Heart right ventricle (tissue), 16 donors: ENCODE results near the gene MUC13. TPM values are rescaled to one million over a fixed set of nuclear protein-coding genes. Genes with fewer than 3 reads are reported as not detected.
"Not testable (repeated sequence)": the region's sequence is repeated elsewhere in the genome, so short reads cannot be mapped to it uniquely, and the experiment has no call there.

ENCODE experiments used
- ATAC-seq, 8 donors: fragments of 200-7000 bp; cut with Tn5 transposase; one replicate each; pipeline ENCODE4 v1.9.1; 2020; ENCODE audit warnings: mild to moderate bottlenecking in 8 of 8, moderate library complexity in 8 of 8, moderate number of reproducible peaks in 1 of 8
- DNase-seq, 2 donors: peaks; one replicate each; pipeline ENCODE4 v3.0.0-alpha.2; 2020
- H3K27ac ChIP-seq, 10 donors: fragments of 200-600 bp; sonication (generic) in 2 of 10; one replicate each; pipeline versions ENCODE4 v1.5.0 to v1.8.0; 2020 to 2022; ENCODE audit warnings: mild to moderate bottlenecking in 3 of 10
- H3K27me3 ChIP-seq, 7 donors: fragments of 200-600 bp; one replicate each; pipeline ENCODE4 v1.8.0; 2021 to 2022; ENCODE audit warnings: mild to moderate bottlenecking in 2 of 7
- H3K36me3 ChIP-seq, 9 donors: fragments of 200-600 bp; sonication (generic) in 1 of 9; one replicate each; pipeline versions ENCODE4 v1.5.0 to v1.8.0; 2020 to 2022; ENCODE audit warnings: mild to moderate bottlenecking in 2 of 9
- H3K4me1 ChIP-seq, 9 donors: fragments of 200-600 bp; sonication (generic) in 1 of 9; one replicate each; pipeline versions ENCODE4 v1.5.0 to v1.8.0; 2020 to 2022; ENCODE audit warnings: mild to moderate bottlenecking in 4 of 9
- H3K4me3 ChIP-seq, 10 donors: fragments of 200-600 bp; sonication (generic) in 2 of 10; one replicate each; pipeline versions ENCODE4 v1.5.0 to v1.8.0; 2020 to 2022; ENCODE audit warnings: mild to moderate bottlenecking in 7 of 10, moderate library complexity in 2 of 10
- H3K9me3 ChIP-seq, 11 donors: fragments of 200-600 bp in 10 of 11; sonication (generic) in 2 of 11; one replicate each; pipeline versions ENCODE4 v1.5.0 to v1.8.0; 2013 to 2022; ENCODE audit warnings: mild to moderate bottlenecking in 2 of 11, control low read depth in 1 of 11, moderate library complexity in 1 of 11
- CTCF ChIP-seq, 9 donors: fragments of 200-600 bp; sonication (generic) in 2 of 9; IDR thresholded peaks; one replicate each; pipeline versions ENCODE4 v1.5.0 to v1.8.0; 2021 to 2022; ENCODE audit warnings: antibody characterized with exemption in 9 of 9, mild to moderate bottlenecking in 5 of 9, moderate library complexity in 1 of 9
- WGBS, 2 donors: extraction: QIAGEN DNeasy Blood & Tissue Kit; methylation state at CpG; one replicate each; pipeline ENCODE4 v1.1.7; 2013; ENCODE audit warnings: inconsistent platforms in 1 of 2; 5-methylcytosine and 5-hydroxymethylcytosine counted together
- intact Hi-C, 10 donors: fragments of 100-400 bp; cut with DNase I; formaldehyde crosslinking; loops; one replicate each; pipeline versions ENCODE4 v1.11.1 to v1.14.2; 2022
- polyA plus RNA-seq, 2 donors: library from polyadenylated mRNA; stranded (reverse); fragments of 200-250 nt; gene quantifications; one replicate each; pipeline ENCODE4 v1.2.3, GENCODE V29; 2013
- total RNA-seq, 10 donors: library from RNA; stranded (reverse); fragmentation: NEBNext Ultra II Directional in 3 of 10; extraction: Animal tissue kit (Norgen Biotek cat#: 25700) in 3 of 10; gene quantifications; one replicate each; pipeline versions ENCODE4 v1.2.1 to v1.2.4, GENCODE V29; 2021 to 2023
- donor health status: Arrhythmogenic right ventricular cardiomyopathy.
- donor health status: ischemic (EF 13 %, LVEDD 7.1; RV severe dilation, severe dysfunction).
- donor health status: healthy with polysubstance abuse.
- donor health status: DM: no; HTN: yes; CAD: no.
- donor health status: DM: no; HTN: no; CAD: no.
- donor health status: ischemic (EF 25% LVEDD 6.9; RV normal size, moderate dysfunction).
- donor health status: ischemic (EF 25% LVEDD 5.7; RV mildly dilated, moderate dysfunction).
- donor health status: healthy.
- donor health status: DM: yes; HTN: yes; CAD: no.
- donor health status: Ischemic cardiomyopathy.
- donor health status: ischemic (EF 35%, LVEDD 5.7; RV mildly dilated, moderate dysfunction).
- donor health status: nonischemic (EF 11% LVEDD 7.7; RV severe dilation, severe dysfunction).
- donor health status: DM: yes; HTN: yes; CAD: no.
- donor health status: PGD.
- donor health status: ischemic (EF 29% LVEDD 5.4; RV normal size, mild dysfunction).
- donor health status: nonischemic (EF 23%, LVEDD 6.1; RV moderate dilation, normal function).

MUC13 gene
- total and polyA plus RNA-seq, 12 donors, result 0.03 to 0.41 (median 0.37) TPM; not detected in 9

- WGBS, 2 donors, result 75% methylated on average over 5 of the region's 5 CpGs
- no peaks in the 10 kb centered on the region for H3K27me3 ChIP-seq
- H3K9me3 ChIP-seq, result peaks cover 0 to 2% (median 0%) of the 10 kb centered on the region in 11 donors
- no peak overlapping the region for H3K27ac ChIP-seq
- H3K36me3 ChIP-seq, result no peaks in the 10 kb centered on the region
- no peak for ATAC-seq
- H3K4me1 ChIP-seq, result peaks cover 0 to 32% (median 16%) of the 10 kb centered on the region in 9 donors
- no peak for TF ChIP-seq CTCF (IDR thresholded peaks at IDR 0.05)
- DNase-seq, result no peak
- intact Hi-C loops, result no loop called here
- H3K4me3 ChIP-seq, result no peak overlapping the region
Measured at GRCh38 chr3:124960698-124961097, 26.1 kb upstream of the MUC13 start.

DNA sequence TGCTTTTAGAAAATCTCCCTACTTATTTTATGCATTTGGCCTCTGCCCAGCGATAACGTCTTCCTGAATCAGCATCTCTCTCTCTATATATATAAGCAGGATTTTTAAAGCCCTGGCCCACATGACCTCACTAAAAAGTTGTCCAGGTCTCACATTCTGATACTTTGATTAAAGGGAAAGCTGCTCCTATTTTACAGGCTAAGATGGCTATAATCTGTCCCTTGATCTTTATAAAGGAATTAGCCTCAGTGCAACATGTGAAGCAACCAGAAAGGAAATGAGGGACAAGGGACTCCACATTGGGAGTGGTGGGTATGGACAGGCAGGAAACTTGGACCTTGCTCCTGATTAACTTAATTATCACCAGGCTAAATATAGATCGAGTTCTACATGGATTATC lies 25.6 kb upstream of the MUC13 start:
- Histone ChIP-seq H3K9me3 (peaks cover 0 to 8% (median 0%) of the 10 kb centered on the region in 11 donors), H3K36me3 (no peaks in the 10 kb centered on the region), H3K4me3 (no peak overlapping the region), H3K27me3 (no peaks in the 10 kb centered on the region), H3K4me1 (peaks cover 0 to 26% (median 11%) of the 10 kb centered on the region in 9 donors), H3K27ac (no peak overlapping the region)
- no peak for TF ChIP-seq CTCF (IDR thresholded peaks at IDR 0.05)
- ATAC-seq (no peak), DNase-seq (no peak)
- WGBS, 2 donors, result 31 to 53% methylated on average over 3 of the region's 3 CpGs
- intact Hi-C loops, result no loop called here

DNA sequence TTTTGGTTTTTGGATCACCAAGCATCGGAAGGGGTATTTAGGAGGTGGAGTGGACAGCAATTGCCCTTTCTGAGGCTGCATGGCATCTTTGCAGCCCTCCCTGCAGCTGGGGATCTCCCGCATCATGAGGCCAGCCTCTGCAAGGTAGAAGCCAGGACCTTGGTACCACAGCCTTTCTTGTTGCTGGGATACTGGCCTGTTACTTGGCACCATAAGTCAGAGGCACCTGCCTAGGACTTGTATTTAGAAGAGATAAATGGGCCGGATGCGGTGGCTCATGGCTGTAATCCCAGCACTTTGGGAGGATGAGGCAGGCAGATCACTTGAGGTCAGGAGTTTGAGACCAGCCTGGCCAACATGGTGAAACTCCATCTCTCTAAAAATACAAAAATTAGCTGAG lies 23.4 kb upstream of the MUC13 start:
- H3K36me3 ChIP-seq, DNase-seq, H3K9me3 ChIP-seq, H3K27me3 ChIP-seq, H3K27ac ChIP-seq, H3K4me3 ChIP-seq, intact Hi-C loops, ATAC-seq, H3K4me1 ChIP-seq: not testable (repeated sequence)
- WGBS, 2 donors, result 79 to 93% methylated on average over 4 of the region's 4 CpGs

DNA sequence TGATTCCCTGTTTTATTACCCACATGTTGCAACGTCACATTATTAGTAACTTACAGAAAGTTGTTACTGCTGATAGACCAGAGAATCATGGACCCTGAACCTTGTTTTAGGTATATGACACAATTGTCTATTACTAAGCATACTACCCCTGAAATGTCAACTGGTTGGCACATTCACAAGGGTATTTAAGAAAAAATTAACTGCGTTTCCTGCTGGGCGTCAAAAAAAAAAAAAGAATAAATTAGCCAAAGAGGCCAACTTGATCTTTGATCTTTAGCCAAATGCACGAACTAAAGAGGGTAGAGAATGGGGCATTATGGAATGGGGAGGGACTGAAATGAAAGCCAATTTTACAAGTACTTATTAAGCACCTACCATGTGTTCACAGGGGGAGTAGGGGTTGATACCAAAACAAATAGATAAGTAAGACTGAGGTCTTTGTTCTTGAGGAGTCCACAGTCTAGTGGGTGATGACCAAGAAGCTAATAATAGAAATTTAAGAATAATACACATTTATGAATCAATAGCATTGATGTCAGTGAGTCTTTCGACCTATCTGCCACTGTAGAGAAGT lies 17.8 kb upstream of the MUC13 start:
- Histone ChIP-seq H3K4me3 (no peak overlapping the region), H3K27ac (no peak overlapping the region), H3K36me3 (no peaks in the 10 kb centered on the region), H3K9me3 (peaks cover 0 to 8% (median 0%) of the 10 kb centered on the region in 11 donors), H3K27me3 (no peaks in the 10 kb centered on the region), H3K4me1 (no peaks in the 10 kb centered on the region)
- DNase-seq (no peak), ATAC-seq (no peak)
- WGBS, 2 donors, result 73 to 80% methylated on average over 5 of the region's 5 CpGs
- intact Hi-C loops, result no loop called here
- TF ChIP-seq CTCF (IDR thresholded peaks at IDR 0.05), result no peak

DNA sequence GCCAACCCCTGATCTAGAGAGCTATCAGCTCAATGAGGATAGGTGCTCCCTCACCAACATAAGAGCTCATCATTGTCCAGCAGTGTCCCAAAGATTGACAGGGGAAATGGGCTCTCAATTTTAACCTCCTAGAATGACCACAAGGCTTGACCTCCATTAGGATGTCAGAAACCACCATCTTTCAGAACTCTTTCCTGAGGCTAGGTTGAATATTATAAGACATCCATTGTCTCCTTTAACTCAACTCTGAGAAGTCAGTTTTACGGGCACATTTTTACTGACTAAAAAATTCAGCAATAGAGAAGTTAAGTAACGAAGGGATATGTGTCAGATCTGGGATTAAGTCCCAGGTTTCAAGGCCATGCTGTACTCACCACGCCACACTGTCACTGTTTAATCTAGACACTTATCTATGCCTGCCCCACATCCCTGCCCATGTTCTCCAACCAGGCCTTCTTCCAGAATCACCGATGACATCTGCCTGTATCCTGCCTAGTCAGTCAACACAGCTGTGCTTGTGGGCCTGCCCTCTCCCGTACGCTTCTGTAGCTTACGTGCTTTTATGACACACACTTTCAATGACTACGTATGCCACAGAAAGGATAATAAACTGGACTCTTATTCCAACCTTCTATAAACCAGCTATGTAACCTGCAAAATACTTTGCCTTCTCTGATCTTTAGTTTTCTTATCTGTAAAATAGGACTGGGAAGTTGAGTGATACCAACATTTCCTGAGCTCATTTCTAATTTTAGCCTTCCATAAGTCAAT lies 17.1 kb upstream of the MUC13 start:
- no peak for DNase-seq
- no peak overlapping the region for H3K27ac ChIP-seq
- no peak for ATAC-seq
- no peaks in the 10 kb centered on the region for H3K36me3 ChIP-seq
- H3K4me3 ChIP-seq, result no peak overlapping the region
- 85 to 89% methylated on average over 8 of the region's 8 CpGs for WGBS, 2 donors
- intact Hi-C loops, result no loop called here
- no peaks in the 10 kb centered on the region for H3K4me1 ChIP-seq
- no peaks in the 10 kb centered on the region for H3K27me3 ChIP-seq
- no peak for TF ChIP-seq CTCF (IDR thresholded peaks at IDR 0.05)
- peaks cover 0 to 8% (median 0%) of the 10 kb centered on the region in 11 donors for H3K9me3 ChIP-seq
